Mesodermal cell (in vitro differentiated cells): ENCODE data around the gene TMEM63C.

ENCODE experiments used
- H3K27ac ChIP-seq: 2 replicates; pipeline ENCODE4 v1.7.0; 2013; ENCODE audit warnings: mild to moderate bottlenecking, low read depth, low read length, moderate library complexity; ENCODE audit not compliant: severe bottlenecking
- H3K36me3 ChIP-seq: 2 replicates; pipeline ENCODE4 v1.7.1; 2013; ENCODE audit warnings: mild to moderate bottlenecking, low read length, moderate library complexity; ENCODE audit not compliant: control insufficient read depth, insufficient read depth
- H3K4me1 ChIP-seq: one replicate; pipeline ENCODE4 v1.7.1; 2013; ENCODE audit warnings: mild to moderate bottlenecking, low read length; ENCODE audit not compliant: insufficient read depth, control insufficient read depth, poor library complexity, severe bottlenecking
- H3K4me3 ChIP-seq: 2 replicates; pipeline ENCODE4 v1.7.0; 2013; ENCODE audit warnings: low read length, control low read depth, mild to moderate bottlenecking; ENCODE audit not compliant: insufficient read depth, poor library complexity, severe bottlenecking; ENCODE audit errors: extremely low read depth
- H3K9me3 ChIP-seq: 2 replicates; pipeline ENCODE4 v1.7.1; 2013; ENCODE audit warnings: mild to moderate bottlenecking, low read length, moderate library complexity; ENCODE audit not compliant: control insufficient read depth
- WGBS, 2 experiments: methylation state at CpG; one replicate each; pipeline ENCODE4 v1.1.5; 2013; ENCODE audit warnings: missing lambda C conversion rate in 2 of 2; ENCODE audit not compliant: insufficient coverage in 2 of 2; 5-methylcytosine and 5-hydroxymethylcytosine counted together

The TMEM63C gene

DNA sequence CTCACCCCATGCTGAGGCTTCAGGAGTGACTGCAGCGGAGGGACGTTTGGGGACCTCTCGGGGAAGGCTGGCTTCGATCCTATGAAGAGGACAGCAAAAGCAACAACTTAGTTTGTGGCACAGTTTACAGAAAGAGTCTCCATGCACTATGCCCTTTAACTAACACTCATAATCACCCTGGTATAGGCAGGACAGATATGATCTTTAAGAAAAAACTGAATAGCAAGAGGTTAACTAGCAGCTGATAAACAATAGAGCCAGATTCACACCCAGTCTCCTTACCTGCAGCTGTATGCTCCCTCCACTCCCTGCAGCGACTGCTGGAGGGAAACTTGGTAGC is 27.4 kb downstream of the TMEM63C start:
- H3K4me3 ChIP-seq: no peak overlapping the region
- no peaks in the 10 kb centered on the region for H3K9me3 ChIP-seq
- 100% methylated on average over 1 of the region's 5 CpGs; no CpG with 5 or more reads in 1 of the 2 experiments for WGBS, 2 experiments

DNA sequence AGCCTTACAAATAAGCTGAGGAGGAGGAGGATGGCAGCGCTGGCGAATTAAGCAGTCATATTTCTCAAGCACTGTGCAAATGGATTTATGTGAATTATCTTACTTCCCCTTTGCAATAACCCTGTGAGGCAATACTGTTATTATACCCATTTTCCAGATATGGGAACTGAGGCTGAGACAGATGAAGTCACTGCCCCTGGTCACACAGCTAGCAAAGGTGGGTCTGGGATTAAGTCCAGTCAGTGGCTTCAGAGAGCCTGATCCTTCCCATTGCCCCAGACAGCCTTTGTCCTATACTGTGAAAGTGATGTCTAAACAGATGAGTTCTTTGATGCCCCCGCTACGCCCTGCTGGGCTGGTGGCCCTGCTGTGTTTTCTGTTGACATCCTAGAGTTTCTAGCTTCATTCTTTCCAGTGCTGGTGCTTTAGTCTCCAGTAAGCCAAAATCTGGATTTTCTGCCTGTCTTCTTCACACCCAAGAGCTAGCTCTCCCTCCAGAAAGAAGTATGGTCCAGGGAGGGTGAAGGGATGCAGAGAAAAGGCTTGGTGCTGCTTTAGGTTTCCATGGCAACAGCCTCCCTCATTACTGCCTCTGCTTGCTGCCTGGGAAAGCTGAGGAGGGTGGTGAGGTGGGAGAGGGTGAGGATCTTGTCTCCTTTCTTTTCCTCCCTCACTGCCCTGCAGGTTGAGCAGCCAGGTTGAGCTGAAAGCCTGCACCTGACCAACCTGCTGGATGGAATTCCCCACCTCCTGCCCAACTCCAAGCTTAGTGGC is 30.7 kb downstream of the TMEM63C start:
- Histone ChIP-seq H3K4me3 (no peak overlapping the region), H3K9me3 (no peaks in the 10 kb centered on the region), H3K36me3 (no peaks in the 10 kb centered on the region), H3K27ac (no peak overlapping the region), H3K4me1 (no peaks in the 10 kb centered on the region)
- 80% methylated on average over 1 of the region's 4 CpGs; no CpG with 5 or more reads in 1 of the 2 experiments for WGBS, 2 experiments

More for the DNA sequence above, 27.4 kb downstream of the TMEM63C start:
- H3K4me1 ChIP-seq: no peaks in the 10 kb centered on the region
- no peaks in the 10 kb centered on the region for H3K36me3 ChIP-seq
- no peak overlapping the region for H3K27ac ChIP-seq

DNA sequence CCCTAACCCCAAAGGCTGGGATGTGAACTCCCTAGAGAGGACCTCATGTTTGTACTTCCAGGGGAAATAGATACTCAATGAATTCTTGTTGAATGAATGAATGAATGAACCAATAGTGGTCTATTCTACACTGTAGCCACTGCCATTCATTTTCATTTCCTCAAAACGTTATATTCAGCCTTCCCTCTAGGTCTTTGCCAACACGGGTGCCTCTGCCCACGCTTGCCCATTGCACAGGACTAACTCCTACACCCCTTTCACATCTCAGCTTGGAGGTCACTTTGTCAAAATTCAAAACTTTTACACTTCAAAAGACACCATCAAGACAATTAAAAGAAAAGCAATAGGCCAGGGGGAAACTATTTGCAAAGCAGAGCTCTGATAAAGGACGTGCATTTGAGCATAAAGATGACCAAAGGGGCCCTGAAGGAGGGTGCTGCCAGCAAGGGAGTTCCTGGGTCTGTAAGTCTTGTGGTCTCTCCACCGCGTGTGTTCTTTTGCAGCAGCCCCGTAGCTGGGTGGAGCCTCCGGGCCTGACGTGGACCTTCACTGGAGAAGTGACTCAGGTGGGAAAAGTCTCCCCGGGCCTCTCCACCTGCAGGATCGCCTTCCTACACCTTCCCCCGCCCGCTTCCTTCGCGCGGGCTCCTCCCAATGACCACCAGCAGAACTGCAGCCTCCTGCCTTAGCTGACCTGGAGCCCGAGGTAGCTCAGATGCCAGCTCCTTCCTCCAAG is 31.5 kb downstream of the TMEM63C start:
- WGBS, 2 experiments: 8 to 22% methylated on average over 12 to 14 of the region's 17 CpGs
- no peak overlapping the region for H3K27ac ChIP-seq

GRCh38 chr14:77213679-77214016 is 32.0 kb downstream of the TMEM63C start:
- Histone ChIP-seq H3K4me3 (no peak overlapping the region), H3K4me1 (no peaks in the 10 kb centered on the region), H3K36me3 (no peaks in the 10 kb centered on the region), H3K27ac (no peak overlapping the region), H3K9me3 (no peaks in the 10 kb centered on the region)
- WGBS, 2 experiments: 33 to 35% methylated on average over 3 to 6 of the region's 6 CpGs

More for the DNA sequence above, 31.5 kb downstream of the TMEM63C start:
- no peak overlapping the region for H3K4me3 ChIP-seq
- no peaks in the 10 kb centered on the region for H3K36me3 ChIP-seq
- no peaks in the 10 kb centered on the region for H3K9me3 ChIP-seq
- no peaks in the 10 kb centered on the region for H3K4me1 ChIP-seq

- no peaks in the 10 kb centered on the region for H3K4me1 ChIP-seq
- H3K9me3 ChIP-seq: no peaks in the 10 kb centered on the region
- WGBS, 2 experiments: 83 to 87% methylated on average over 7 of the region's 7 CpGs
- H3K27ac ChIP-seq: no peak overlapping the region
- H3K36me3 ChIP-seq: no peaks in the 10 kb centered on the region
- no peak overlapping the region for H3K4me3 ChIP-seq
These were observed 32.6 kb downstream of the TMEM63C start for GRCh38 chr14:77214216-77214615.

GRCh38 chr14:77217551-77217950 is 36.0 kb downstream of the TMEM63C start:
- no peak overlapping the region for H3K27ac ChIP-seq
- no peaks in the 10 kb centered on the region for H3K4me1 ChIP-seq
- H3K4me3 ChIP-seq: no peak overlapping the region
- H3K9me3 ChIP-seq: no peaks in the 10 kb centered on the region
- 83 to 84% methylated on average over 3 of the region's 3 CpGs for WGBS, 2 experiments
- no peaks in the 10 kb centered on the region for H3K36me3 ChIP-seq

GRCh38 chr14:77219591-77219990 is 38.0 kb downstream of the TMEM63C start:
- H3K4me1 ChIP-seq: no peaks in the 10 kb centered on the region
- 79 to 92% methylated on average over 6 to 7 of the region's 10 CpGs for WGBS, 2 experiments
- no peak overlapping the region for H3K4me3 ChIP-seq
- H3K9me3 ChIP-seq: no peaks in the 10 kb centered on the region
- H3K27ac ChIP-seq: no peak overlapping the region
- no peaks in the 10 kb centered on the region for H3K36me3 ChIP-seq

DNA sequence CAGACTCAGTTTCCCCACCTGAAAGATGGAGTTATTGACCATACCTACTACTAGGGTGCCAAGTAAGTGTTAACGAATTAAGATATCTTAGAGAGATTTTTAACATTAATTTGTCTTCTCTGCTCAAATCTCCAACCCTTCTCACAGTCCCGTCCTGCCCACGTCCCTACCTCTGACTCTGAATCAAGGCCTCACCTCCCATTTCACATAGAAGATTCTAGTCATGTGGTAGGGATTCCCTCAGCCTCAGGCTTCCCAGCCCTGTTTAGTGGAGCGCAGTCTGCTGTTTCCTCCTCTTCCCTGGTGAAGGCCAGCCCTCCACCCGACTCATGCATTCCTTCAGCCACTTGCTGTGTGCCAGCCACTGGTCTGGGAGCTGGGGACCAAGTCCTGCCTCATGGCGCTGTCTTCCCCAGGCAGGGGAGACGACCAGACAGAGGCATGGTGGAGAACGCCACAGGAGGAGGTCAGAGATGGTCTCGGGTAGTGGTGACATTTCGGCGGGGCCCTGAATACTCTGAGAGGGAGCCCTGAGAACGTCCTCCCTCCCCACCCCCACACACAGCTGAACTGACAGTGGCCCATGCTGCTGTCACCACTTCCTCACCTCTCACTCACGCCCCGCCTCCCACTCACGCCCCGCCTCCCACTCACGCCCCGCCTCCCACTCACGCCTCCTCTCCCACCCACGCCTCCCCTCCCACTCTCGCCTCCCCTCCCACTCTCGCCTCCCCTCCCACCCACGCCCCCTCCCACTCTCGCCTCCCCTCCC is 38.8 kb downstream of the TMEM63C start:
- WGBS, 2 experiments: 44 to 50% methylated on average over 3 to 9 of the region's 24 CpGs
- H3K9me3 ChIP-seq: no peaks in the 10 kb centered on the region
- no peak overlapping the region for H3K4me3 ChIP-seq
- H3K4me1 ChIP-seq: no peaks in the 10 kb centered on the region
- no peak overlapping the region for H3K27ac ChIP-seq
- no peaks in the 10 kb centered on the region for H3K36me3 ChIP-seq

DNA sequence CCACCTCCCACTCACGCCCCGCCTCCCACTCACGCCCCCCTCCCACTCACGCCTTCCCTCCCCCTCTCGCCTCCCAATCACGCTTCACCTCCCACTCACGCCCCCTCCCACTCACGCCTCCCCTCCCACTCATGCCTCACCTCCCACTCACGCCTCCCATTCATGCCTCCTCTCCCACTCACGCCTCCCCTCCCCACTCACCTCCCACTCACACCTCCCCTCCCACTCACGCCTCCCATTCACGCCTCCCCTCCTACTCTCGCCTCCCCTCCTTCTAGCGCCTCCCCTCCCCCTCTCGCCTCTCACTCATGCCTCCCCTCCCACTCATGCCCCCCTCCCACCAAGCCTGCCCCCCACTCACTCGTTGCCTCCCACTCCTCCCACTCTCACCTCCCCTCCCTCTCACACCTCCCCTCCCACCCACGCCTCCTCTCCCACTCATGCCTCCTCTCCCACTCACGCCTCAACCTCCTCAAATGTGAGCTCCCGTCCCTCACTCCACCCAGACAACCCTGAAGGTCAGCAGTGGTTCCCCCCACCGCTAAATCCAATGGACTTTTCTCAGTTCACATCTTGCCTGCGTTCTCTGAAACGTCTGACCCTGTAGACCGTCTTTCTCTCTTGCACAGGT is 39.8 kb downstream of the TMEM63C start:
- H3K4me3 ChIP-seq: no peak overlapping the region
- H3K4me1 ChIP-seq: no peaks in the 10 kb centered on the region
- H3K36me3 ChIP-seq: no peaks in the 10 kb centered on the region
- H3K9me3 ChIP-seq: no peaks in the 10 kb centered on the region
- WGBS, 2 experiments: 74 to 83% methylated on average over 7 to 10 of the region's 23 CpGs
- H3K27ac ChIP-seq: no peak overlapping the region

GRCh38 chr14:77222546-77223225 is 41.1 kb downstream of the TMEM63C start:
- H3K27ac ChIP-seq: no peak overlapping the region
- WGBS, 2 experiments: 15 to 19% methylated on average over 9 of the region's 10 CpGs

More at GRCh38 chr14:77222546-77223225, 41.1 kb downstream of the TMEM63C start:
- Histone ChIP-seq H3K4me3 (no peak overlapping the region), H3K4me1 (no peaks in the 10 kb centered on the region), H3K9me3 (no peaks in the 10 kb centered on the region), H3K36me3 (no peaks in the 10 kb centered on the region)
